HG02763 (cell line): ENCODE results near the gene KLHL25.
"Not testable (repeated sequence)": the region's sequence is repeated elsewhere in the genome, so short reads cannot be mapped to it uniquely, and the experiment has no call there.

ENCODE experiments used
- ATAC-seq: cut with Tn5 transposase; IDR thresholded peaks from one replicate; pipeline ENCODE4 v1.9.1; 2021; ENCODE audit warnings: mild to moderate bottlenecking, moderate library complexity; ENCODE audit not compliant: unreplicated experiment

KLHL25 gene

DNA sequence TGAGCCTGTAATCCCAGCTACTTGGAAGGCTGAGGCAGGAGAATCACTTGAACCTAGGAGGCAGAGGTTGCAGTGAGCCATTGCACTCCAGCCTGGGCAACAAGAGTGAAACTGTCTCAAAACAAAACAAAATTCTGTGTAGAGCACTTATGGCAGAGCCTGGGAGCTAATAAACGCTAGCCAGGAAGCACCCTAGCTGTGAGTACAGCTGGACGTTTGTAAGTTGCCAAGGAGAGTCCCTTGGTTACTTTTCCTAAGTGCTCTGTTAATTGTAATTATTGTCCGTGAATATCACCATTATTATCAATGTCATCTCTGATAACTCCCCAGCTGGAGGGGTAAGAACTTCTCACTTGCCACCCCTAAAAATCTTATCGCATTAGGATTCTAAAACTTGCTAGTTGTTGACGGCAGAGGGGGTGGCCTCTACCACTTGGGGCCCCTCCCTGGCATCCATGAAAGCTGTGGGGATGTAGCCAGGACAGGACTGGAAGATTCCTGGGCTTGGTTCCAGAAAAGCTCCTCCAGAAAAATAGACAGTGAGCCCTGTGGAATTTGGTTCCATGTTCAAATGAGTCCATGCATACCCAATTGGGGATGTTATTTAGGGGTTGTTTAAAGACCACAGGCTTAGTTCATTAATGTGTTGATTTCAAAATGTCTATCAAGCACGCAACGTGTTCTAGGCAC, 9.9 kb upstream of the KLHL25 start:
- ATAC-seq: no peak

DNA sequence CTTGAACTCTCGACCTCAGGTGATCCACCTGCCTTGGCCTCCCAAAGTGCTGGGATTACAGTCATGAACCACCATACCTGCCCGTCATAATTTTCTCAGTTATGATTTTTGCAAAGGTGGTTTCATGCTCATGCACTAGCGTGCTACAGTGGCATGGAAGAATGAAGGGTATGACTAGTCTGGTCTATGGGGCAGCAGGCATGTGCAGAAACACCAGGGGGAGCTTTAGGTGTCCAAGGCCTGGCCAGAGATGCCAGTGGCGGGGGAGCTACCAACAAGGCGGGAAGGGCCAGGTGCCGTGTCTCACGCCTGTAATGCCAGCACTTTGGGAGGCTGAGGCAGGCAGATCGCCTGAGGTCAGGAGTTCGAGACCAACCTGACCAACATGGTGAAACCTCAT, 7.9 kb upstream of the KLHL25 start:
- not testable (repeated sequence) for ATAC-seq

DNA sequence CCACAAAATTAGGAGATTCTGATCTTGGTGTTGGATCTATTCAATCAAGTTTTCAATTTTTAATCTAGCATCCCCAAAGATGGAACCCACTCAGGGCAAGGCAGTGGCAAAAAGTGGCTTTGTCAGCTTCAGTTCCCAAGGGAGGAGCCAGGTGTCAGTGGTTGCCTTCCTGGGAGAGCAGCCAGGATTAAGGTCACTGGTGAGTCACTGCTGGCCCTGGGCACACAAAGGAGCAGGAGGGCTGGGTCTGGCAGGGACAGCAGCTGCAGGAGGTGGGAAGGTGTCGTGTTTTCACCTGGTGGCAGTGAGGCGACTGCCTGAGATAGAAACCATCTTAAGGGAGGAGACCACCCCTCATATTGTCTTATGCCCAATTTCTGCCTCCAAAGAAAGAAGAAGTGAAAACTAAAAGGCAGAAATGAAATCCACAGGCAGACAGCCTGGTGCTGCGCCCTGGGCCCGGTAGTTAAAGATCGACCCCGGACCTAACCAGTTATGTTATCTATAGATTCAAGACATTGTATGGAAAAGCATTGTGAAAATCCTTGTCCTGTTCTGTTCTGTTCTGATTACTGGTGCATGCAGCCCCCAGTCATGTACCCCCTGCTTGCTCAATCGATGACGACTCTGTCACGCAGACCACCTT, 5.9 kb upstream of the KLHL25 start:
- ATAC-seq: no peak

DNA sequence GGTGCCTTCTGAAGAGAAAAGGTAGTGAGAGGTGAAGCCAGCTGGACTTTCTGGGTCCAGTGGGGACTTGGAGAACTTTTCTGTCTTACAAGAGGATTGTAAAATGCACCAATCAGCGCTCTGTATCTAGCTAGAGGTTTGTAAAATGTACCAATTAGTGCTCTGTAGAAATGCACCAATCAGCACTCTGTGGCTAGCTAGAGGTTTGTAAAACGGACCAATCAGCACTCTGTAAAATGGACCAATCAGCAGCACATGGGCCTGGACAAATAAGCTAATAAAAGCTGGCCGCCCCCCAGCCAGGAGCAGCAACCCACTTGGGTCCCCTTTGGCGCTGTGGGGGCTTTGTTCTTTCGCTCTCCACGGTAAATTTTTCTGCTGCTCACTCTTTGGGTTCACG, 1.6 kb upstream of the KLHL25 start:
- not testable (repeated sequence) for ATAC-seq

DNA sequence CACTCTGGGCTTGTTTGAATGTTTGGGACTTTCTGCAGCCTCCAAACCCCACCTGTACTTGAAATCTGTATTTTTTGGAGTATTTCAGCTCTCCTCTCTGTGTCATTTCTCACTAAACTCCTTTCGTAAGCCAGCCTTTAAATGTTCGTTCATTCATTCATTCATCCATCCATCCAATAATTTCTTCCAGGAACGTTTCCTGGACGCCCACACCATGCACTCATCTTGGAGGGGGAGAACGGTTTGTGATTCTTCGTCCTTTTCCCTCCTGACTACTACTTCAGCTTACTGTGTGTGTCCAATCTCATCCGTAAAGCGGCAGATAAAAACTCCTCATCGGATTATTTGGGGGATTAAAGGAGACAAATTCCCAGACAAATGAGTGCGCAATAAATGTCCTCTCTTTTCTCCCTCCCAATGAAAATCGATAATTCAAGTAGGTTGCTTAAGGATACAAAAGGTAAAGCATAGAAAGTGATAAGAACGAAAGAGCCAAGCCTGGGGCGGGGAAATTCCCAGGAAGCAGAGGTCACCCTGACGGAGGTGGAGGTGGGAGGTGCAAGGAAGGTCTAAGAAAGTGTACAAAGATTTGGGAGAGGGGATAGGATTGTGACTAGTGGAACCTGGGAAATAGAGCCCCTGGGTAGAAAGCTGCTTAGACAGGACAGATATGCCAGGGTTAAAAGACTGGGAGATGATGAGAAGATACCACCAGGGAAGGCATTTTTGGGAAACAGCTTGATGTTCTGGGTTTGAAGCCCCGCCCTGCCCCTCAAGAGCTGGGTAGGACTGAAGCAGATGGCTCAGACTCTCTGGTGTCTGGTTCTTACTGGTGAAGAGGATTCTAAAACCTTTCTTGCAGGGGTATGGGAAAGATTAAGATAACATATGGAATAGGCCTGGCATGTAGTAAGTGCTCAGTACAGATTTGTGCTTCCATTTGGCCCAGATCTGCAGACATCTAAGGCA, 896 bp upstream of the KLHL25 start:
- ATAC-seq: no peak

DNA sequence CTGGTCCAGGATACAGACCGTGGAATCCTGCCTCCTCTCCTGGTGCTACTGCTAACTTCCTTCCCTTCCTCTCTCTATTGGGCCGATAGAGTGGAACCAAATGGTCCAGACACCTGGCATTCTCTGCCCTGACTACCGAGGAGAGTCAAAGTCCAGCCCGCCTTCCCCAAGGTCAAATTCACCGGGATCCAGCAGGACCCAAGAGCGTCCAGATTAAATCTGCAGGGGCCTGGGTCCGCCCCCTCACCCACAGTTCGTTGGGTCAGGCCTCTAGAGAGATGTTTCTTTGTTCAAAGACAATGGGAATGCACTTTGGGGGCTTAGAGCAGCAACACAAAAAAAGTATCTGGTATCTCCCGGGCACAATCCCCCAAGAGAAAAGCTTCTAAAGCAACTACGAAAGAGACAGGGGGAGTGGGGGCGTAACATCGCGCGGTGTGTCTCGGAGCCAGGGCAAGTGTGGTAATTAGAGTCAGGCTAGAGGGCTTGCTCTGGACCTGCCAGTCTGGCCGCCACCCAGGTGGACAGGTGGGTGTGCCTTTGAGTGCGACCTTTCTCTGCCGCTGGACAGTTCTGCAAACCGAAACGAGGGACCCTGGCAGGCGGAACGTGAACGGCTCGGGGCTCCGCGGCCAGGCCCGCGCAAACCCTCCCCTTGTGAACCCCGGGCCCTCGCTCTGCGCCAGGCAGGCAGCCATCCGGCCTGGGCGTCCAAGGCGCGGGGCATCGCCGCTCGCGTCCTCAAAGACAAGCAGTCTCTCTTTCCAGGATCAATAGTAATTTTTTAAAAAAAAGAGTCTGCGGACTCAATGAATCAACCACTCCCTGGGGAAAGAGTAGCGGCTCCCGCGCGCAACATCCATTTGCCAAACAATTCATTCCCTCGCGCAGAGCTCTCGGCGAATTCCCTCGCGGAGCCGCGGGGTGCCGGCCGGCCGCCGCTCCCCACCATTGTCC, 806 bp downstream of the KLHL25 start:
- peak; percentile 37 for ATAC-seq

DNA sequence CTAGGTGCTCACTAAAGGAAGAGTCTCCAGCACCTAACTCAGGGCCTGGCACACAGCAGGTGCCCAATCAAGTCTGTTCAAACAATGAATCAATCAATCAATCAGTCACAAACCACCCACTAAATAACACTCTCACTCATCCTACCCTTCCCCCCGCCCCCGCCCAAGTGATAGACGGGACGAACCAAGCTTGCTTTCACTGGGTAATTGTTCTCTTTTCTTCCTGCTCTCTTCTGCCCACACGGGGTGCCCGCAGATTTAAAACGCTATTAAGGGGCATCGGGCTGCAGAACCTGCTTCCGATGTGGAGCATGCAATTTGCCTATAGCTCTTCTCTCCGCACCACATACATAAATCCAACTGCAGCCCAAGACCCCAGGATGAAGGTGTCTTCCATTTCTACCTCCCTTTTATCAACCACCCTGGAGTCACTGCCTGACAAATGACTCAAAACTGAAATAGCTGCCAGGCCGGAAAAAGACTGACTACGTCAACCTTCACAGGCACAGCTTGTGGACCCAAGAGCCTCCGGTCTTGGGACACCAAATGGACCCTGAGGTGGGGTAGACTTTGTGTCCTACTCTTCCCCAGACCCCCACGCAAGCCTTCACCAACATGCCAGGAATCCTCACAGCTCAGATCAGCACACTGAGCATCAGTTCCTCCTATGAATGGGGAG, 1.7 kb downstream of the KLHL25 start:
- ATAC-seq: no peak

DNA sequence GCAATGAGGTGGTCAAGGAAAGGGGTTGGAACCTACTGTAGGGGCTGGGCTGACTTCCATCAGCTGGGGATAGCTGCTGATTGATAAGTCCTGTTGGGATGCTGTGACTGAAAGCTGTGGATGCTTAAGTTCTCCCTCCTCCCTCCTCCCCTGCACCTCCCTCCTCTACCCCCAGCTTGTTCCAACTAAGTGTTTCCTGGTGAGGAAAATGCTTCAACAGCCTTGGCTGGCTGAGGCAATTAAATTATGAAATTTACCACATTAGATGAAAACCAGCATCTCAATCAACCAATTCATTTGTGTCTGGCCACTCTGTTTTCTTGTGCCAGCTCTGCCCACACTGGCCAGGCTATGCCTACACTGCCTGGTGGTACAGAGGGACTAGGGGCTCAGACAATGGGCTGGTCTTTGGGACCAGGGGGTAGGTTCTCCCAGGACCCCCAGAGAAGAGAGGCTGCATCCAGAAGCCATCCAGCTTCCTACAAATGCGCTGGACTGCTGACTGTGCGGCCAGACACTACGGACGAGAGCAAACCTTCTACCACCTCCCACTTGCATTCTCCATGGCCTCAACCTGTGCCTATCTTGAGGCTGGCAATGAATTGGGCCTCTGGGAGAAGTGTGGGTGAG, 2.5 kb downstream of the KLHL25 start:
- ATAC-seq: no peak

DNA sequence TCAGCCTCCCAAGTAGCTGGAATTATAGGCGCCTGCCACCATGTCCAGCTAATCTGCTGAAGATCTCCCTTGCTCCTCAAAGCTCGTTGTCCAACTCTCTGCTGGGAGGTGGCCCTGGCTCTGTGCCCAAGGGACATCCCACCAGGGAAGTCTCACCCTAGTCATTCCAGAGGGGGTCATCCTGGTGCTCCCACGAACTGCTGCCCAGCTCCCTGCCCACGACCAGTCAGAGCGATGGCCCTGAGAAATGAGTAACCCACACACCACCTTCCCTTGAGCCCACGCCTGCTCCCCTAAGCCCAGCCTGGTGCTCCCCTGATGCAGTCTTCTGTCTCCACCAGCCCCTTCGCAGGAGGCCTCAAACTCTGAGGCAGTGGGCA, 5.2 kb downstream of the KLHL25 start:
- ATAC-seq: no peak

DNA sequence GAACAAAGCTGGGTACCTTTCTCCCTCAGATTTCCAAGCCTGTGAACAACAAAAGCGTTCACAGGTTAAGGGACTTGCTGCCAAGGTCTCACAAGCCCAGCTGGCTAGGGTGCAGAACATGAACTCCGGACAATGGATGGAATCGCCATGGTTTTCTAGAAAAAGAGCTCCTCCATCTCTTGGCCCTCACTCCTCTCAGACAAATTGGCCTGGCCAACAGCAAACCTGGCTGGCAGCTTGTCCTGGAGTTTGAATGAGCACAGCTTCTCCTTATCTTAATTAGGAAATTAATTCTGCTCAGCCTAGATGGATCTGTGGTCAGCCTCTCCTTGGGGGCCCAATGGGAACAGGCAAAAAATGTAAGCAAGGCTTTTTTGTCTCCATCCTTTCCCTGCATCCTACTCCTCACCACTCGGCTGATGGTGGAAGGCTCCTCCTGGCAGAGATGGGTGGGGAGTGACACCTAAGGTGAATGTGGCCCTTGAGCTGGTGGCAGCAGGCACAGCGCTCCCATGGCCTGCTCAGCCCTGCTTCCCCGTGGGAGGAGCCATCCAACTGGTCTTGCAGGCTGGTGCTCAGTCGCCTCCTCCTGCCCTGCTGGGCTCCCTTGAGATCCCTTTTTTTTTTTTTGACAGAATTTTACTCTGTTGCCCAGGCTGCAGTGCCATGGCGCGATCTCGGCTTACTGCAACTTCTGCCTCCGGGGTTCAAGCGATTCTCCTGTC, 5.8 kb downstream of the KLHL25 start:
- ATAC-seq: no peak

DNA sequence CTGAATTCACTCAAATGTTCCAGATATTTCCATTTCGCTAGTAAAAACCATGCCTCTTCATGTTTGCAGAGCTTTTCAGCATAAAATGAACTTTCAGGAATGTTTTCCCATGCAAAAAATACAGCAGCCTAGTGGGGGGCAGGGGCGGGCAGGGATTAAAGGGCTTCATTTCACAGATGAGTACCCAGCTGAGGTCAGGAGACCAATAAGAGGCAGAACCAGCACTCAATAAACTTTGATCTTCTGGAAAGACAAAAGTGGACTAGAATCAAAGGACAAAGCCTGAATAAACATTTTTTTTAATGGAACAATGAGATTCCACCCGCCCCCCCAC, 8.0 kb downstream of the KLHL25 start:
- ATAC-seq: no peak

DNA sequence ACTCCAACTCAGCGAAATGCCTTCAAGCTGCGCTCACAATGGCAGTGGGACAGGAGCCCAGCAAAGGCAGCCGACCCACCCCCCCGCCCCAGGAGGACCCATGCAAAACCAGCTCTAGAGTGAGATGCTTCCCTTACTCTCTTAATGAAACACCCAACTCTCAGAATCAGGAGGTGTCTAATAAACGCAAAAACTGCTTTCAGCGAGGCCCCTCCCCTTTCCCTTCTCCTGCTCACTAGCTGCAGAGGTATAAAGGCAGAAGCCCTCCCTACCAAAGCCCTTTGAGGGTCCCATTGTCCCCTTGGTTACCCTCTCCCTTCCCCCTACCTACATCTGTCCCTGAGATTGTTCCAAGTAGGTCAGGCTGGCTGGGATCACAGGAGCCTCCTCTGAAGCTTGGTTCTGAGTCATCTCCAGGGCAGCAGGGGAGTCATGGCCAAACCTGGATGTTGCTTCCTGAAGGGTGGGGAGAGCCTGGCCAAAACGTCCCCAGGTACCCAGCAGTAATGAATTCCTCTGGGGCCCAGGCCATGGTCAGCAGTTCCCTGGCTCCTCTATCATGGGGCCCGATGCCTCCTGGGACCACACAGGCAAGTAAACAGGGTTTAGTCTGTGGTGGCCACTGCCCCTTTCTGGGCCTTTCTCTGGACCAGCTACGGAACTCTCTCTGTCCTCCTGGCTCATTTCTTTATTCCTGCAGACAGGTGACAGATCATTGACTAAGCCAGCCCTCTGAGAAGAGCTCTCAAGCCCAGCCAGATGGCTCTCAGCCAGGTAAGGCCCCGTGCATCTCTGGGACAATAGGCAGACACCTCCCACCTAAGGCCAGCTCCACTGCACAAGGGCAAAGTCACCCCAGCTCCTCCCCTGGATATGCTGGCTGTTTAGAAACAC, 8.6 kb downstream of the KLHL25 start:
- ATAC-seq: no peak

DNA sequence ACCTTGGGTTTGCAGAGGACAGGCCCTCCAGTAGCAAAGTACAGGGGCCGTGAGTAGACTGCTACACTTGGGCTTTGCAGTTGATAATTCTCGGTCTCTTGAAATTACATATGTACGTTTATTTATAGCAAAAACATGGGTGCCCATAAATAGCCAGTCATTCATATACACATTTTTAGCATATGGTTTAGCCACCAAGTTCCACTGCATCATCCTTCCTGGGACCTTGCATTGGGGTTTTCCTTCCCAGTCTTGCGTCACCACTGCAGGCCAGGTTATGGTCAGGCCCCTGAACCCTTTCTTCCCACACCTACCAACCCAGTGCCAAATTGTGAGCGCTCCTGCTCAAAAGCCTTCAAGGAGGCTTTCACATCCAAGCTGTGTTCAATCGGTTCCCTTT, 12.7 kb downstream of the KLHL25 start:
- ATAC-seq: no peak

DNA sequence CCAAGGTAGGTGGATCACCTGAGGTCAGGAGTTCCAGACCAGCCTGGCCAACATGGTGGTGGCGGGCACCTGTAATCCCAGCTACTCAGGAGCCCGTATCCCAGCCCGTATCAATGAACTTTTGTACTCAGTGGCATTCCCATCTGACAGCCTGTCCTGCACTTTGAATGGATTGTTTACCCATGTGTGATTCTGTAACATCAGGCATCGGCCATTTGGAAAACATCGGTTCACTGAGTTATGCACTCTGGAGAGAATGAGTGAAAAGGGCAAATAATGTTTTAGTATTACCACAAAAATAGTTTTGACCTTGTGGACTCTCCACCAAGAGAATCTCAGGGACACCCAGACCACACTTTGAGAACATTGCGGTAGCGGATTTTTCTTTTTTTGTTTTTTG, 13.6 kb downstream of the KLHL25 start:
- no peak for ATAC-seq

DNA sequence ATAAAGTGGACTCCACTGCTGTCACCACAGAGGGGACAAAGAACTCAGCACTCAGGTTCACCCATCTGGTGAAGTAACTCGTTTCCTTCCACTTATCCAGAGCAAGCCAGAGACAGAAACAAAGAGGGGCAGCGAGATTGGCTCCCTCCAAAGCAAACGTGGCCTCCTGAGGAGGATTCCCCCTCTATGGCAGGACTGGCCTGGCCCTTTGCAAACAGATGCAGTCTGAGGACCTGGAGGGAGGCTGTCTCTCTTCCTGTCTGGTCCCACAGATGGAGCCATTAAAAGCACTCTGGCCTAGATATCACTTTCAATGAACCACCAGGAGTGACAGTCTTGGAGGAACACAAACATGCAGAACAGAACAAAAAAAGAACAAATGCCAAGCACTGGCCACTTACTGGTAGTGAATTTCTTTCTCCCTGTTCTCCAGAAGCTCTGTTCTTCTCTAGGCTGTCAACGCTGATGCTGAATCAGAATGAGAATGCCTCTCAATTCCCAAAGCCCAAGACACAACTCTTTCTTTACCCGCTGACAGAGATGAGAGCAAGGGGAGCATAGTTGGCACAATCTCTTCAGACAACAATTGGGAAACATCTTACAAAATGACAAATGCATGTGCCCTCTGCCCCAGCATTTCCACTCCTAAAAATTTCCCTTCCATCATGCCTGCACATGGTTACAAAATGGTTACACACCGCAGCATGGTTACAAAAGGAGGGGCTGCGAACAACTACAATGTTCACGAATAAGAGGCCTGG, 14.3 kb downstream of the KLHL25 start:
- ATAC-seq: no peak

DNA sequence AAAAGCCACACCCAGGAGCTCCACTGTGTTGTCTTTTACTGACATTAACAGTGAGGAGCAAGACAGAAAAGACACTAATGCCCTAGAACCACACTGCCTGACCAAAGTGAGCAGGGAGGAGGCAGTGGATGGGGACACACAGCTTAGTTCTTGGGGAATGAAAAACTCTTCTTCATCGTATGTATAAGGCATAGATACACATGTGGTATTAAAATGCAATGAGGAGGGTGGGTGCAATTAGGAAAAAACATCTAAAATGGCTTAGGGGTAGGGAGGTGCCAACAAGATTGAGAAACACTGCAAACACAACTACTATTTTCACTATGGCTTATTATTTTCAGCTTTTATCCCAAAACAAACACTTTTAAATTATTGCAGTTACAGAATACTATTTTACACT, 15.5 kb downstream of the KLHL25 start:
- no peak for ATAC-seq

DNA sequence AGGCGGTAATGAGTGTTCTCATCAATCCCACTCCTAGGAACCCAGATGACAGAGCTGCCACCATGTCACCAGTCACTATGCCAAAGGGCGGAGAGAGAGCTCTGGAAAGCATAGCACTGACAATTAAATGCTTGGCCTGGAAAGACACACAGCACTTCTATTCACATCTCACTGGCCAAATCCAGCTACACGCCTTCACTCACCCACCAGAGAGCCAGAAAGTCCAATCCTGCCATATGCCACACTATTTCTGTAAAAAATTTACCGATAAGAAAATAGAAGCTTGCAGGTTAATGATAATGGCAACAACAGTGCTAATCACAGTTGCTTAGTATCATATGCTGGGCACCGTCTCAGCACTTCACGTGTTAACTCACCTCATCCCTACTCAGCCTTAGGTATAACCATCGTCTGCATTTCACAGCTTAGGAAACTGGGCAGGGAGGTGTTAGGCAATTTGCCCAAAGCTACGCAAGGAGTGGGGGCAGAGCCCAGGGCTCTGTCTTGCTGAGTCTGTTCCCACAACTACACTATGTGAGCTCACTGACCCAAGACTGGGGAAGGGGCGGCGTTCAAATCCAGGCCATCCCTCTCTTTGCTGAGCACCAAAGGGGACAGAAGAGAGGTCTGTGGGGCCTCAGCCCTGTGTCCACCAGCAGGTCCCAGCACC, 16.5 kb downstream of the KLHL25 start:
- no peak for ATAC-seq
